ENCODE measurements around the gene WDR86.

Gene WDR86

DNA sequence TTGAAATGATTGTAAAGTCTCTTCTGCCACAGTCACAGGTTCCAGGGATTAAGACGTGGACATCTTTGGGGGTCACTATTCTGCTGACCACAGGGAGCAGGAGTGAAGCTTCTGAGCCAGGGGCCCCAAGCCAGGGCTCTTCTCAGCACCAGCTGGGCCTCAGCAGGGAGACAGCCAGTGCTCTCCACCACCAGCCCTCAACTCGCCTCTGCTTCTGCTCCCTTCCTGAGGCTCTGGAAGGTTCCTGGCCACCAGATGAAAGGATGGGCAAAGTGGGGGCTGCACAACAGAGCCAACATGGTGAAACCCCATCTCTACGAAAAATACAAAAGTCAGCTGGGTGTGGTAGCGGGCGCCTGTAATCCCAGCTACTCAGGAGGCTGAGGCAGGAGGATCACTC, 41.3 kb upstream of the WDR86 start:
- Histone ChIP-seq H3K4me3 (ENCODE audit: low read depth, low read length) (no peak overlapping the region), H3K27me3 (ENCODE audit: insufficient read depth, low read depth, severe bottlenecking) (no peaks in the 10 kb centered on the region), H3K36me3 (no peaks in the 10 kb centered on the region), H3K9me3 (ENCODE audit: severe bottlenecking) (no peaks in the 10 kb centered on the region), H3K27ac (no peak overlapping the region)
- no peak for DNase-seq
- TF ChIP-seq, protein P1, sequence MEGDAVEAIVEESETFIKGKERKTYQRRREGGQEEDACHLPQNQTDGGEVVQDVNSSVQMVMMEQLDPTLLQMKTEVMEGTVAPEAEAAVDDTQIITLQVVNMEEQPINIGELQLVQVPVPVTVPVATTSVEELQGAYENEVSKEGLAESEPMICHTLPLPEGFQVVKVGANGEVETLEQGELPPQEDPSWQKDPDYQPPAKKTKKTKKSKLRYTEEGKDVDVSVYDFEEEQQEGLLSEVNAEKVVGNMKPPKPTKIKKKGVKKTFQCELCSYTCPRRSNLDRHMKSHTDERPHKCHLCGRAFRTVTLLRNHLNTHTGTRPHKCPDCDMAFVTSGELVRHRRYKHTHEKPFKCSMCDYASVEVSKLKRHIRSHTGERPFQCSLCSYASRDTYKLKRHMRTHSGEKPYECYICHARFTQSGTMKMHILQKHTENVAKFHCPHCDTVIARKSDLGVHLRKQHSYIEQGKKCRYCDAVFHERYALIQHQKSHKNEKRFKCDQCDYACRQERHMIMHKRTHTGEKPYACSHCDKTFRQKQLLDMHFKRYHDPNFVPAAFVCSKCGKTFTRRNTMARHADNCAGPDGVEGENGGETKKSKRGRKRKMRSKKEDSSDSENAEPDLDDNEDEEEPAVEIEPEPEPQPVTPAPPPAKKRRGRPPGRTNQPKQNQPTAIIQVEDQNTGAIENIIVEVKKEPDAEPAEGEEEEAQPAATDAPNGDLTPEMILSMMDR (IDR thresholded peaks at IDR 0.05; ENCODE audit: low read depth, low read length), result no peak

DNA sequence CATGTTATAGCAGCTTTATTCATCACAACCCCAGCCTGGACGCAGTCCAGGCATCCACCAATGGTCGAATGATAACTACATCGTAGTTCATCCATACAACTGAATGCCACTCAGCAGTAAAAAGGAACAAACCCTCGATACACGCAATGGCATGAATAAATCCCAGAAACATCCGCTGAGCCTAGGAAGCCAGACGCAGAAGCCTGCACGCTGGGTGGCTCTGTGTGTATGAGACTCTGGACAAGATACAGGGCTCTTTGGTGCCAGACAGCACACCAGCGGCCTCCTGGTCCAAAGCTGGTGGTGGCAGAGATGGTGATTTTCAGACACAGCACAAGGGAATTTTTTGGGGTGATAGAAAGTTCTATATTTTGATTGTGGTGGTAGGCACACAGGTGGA, 40.2 kb upstream of the WDR86 start:
- Histone ChIP-seq H3K27me3 (ENCODE audit: insufficient read depth, low read depth, severe bottlenecking) (no peaks in the 10 kb centered on the region), H3K9me3 (ENCODE audit: severe bottlenecking) (no peaks in the 10 kb centered on the region), H3K36me3 (no peaks in the 10 kb centered on the region), H3K27ac (no peak overlapping the region), H3K4me3 (ENCODE audit: low read depth, low read length) (no peak overlapping the region)
- no peak for DNase-seq
- TF ChIP-seq, protein P1 (IDR thresholded peaks at IDR 0.05; ENCODE audit: low read depth, low read length), result no peak

DNA sequence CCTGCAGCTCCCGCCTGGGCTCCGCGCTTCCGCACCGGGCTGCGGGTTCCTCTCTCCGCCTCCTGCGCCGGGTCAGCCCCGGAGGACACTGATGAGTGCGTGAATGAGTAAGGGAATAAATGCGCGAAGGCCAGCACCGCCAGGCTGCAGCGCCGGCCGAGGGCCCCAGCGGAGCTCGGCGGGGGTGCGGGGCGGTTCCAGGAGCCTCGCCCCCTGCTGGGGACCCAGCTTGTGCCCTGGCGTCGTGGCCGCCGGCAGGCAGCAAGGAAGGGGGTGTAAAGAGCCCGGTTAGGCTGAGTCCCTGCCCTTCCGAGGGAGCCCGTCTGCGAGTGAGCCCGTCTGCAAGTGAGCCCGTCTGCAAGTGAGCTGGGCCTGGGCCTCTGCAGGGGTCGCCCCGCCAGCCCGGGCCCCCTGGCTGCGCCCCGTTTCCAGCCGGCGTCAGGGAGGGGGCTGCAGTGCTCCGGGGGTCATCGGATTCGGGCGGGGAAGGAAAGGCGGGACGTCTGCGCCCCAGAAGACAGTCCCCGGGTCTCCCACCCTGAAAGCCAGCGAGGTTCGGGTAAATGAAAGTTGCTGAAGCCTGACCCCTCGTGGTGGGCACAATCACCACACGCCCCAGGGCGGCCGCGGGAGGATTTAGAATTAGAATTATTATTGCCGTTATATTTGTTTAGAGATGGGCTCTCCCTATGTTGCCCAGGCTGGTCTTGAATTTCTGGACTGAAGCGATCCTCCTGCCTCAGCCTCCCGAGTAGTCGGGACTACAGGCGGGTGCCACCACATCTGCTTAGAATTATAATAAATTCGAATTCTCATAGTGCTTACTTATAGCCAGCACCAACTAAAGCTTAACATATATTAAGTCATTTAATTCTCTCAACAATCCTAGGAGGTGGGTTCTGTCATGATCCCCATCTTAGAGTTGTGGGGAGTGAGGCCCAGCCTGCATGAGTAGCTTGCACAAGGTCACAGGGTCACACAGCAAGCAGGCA, 38.7 kb upstream of the WDR86 start:
- Histone ChIP-seq H3K9me3 (ENCODE audit: severe bottlenecking) (no peaks in the 10 kb centered on the region), H3K36me3 (no peaks in the 10 kb centered on the region), H3K27ac (peak overlapping the region; percentile 52; the same call in 1 of the 2 replicates), H3K27me3 (ENCODE audit: insufficient read depth, low read depth, severe bottlenecking) (no peaks in the 10 kb centered on the region), H3K4me3 (ENCODE audit: low read depth, low read length) (no peak overlapping the region)
- TF ChIP-seq, protein P1 (IDR thresholded peaks at IDR 0.05; ENCODE audit: low read depth, low read length), result peak; percentile 68
- DNase-seq, result peak; percentile 67

DNA sequence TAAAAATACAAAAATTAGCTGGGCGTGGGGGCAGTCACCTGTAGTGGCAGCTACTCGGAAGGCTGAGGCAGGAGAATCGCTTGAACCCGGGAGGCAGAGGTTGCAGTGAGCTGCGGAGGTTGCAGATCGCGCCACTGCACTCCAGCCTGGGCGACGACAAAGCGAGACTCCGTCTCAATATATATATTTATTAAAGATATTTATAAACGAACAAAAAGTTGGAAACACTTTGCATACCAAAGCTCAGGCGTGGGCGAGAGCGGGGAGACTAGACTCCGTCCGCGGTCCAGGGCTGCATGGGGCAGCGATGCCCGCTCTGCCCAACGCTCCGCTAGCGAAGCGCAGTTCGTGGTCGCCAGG, 38.0 kb upstream of the WDR86 start:
- Histone ChIP-seq H3K36me3 (no peaks in the 10 kb centered on the region), H3K4me3 (ENCODE audit: low read depth, low read length) (no peak overlapping the region), H3K9me3 (ENCODE audit: severe bottlenecking) (no peaks in the 10 kb centered on the region), H3K27me3 (ENCODE audit: insufficient read depth, low read depth, severe bottlenecking) (no peaks in the 10 kb centered on the region), H3K27ac (no peak overlapping the region)
- TF ChIP-seq, protein P1 (IDR thresholded peaks at IDR 0.05; ENCODE audit: low read depth, low read length), result no peak
- DNase-seq, result no peak

DNA sequence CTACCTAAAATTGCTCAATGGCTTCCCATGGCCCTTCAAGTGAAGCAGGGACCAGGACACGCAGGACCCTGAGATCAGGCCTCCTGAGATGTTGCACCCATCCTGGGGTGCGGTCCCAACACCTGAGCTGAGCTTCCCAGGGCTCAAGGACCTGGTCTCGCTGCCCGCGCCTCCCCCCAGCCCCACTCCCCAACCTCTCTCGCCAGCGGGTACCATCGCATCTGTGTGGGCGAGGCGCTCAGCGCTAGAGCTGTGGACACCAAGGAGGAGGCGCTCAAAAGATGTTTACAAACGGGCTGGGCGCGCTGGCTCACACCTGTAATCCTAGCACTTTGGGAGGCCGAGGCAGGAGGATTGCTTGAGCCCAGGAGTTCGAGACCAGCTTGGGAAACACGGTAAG, 37.5 kb upstream of the WDR86 start:
- Histone ChIP-seq H3K27me3 (ENCODE audit: insufficient read depth, low read depth, severe bottlenecking) (no peaks in the 10 kb centered on the region), H3K9me3 (ENCODE audit: severe bottlenecking) (no peaks in the 10 kb centered on the region), H3K4me3 (ENCODE audit: low read depth, low read length) (no peak overlapping the region), H3K27ac (no peak overlapping the region), H3K36me3 (no peaks in the 10 kb centered on the region)
- DNase-seq, result no peak
- TF ChIP-seq, protein P1 (IDR thresholded peaks at IDR 0.05; ENCODE audit: low read depth, low read length), result no peak

All from WERI-Rb-1 (cell line).